ENCODE measurements around the gene DHX15.
A peak's percentile ranks its signal among the peaks of the same experiment; 100 is the strongest.

DHX15 gene

DNA sequence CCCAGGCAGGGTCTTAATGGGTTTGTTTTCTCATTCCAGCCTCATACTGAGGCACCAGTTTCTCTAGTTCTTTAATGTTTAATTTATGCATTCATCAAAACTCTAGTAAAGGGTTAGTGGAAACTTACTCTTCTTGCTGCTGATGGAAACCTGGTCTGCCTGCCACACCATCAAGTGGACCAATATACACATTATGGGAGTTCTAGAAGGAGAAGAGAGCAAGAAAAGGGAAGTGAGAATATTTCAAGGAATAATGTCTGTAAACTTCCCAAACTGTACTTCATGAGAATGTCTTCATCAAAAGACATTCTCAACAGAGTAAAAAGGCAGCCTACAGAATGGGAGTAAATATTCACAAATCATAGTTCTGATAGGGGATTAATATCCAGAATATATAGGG is 20.9 kb upstream of the DHX15 start:
- H3K9me3 ChIP-seq (ENCODE audit: control insufficient read depth, insufficient read depth, low read depth, low read length): no peaks in the 10 kb centered on the region

DNA sequence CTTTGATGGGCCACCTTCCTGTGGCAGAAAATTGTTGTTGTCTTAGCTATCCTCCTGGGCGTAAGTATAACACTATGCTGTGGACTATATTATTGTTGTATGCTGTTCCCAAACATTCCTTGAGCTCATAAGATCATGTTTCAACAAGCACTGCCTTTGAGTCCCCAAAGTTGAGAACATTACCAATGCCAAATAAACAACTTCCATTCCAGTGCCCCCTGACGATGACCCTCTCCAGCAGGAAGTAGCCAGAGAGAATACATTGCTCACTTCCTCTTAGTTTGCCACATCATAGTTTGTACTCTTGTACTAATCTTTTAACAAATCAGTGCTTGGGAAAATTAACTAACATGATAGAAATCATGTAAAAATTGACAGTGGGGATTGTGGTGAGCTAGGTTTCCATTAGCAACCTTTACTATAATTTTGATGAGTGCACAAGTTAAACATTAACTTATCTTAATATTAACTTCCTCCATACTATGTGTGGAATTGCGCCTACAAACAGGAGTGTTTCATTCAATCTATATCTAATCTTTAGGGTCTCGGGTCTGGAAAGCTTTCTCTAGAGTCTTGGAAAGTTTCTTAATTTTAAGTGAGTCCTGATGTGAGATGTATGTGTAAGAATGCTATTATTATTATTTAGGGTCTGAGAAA is 20.3 kb upstream of the DHX15 start:
- Histone ChIP-seq H3K4me1 (ENCODE audit: control insufficient read depth, insufficient read depth, low read length) (peaks cover 8% of the 10 kb centered on the region), H3K4me3 (ENCODE audit: low read depth, low read length) (no peak overlapping the region), H3K27ac (ENCODE audit: low read depth, low read length) (no peak overlapping the region), H3K36me3 (ENCODE audit: control insufficient read depth, insufficient read depth, low read length) (no peaks in the 10 kb centered on the region), H3K9ac (ENCODE audit: low read length) (no peak overlapping the region), H3K27me3 (ENCODE audit: control insufficient read depth, insufficient read depth, low read length) (no peaks in the 10 kb centered on the region), H3K9me3 (ENCODE audit: control insufficient read depth, insufficient read depth, low read depth, low read length) (no peaks in the 10 kb centered on the region)

More for the DNA sequence above, 20.9 kb upstream of the DHX15 start:
- H3K4me1 ChIP-seq (ENCODE audit: control insufficient read depth, insufficient read depth, low read length): peaks cover 8% of the 10 kb centered on the region
- H3K4me3 ChIP-seq (ENCODE audit: low read depth, low read length): no peak overlapping the region
- no peak overlapping the region for H3K27ac ChIP-seq (ENCODE audit: low read depth, low read length)
- H3K36me3 ChIP-seq (ENCODE audit: control insufficient read depth, insufficient read depth, low read length): no peaks in the 10 kb centered on the region
- H3K27me3 ChIP-seq (ENCODE audit: control insufficient read depth, insufficient read depth, low read length): no peaks in the 10 kb centered on the region
- no peak overlapping the region for H3K9ac ChIP-seq (ENCODE audit: low read length)

DNA sequence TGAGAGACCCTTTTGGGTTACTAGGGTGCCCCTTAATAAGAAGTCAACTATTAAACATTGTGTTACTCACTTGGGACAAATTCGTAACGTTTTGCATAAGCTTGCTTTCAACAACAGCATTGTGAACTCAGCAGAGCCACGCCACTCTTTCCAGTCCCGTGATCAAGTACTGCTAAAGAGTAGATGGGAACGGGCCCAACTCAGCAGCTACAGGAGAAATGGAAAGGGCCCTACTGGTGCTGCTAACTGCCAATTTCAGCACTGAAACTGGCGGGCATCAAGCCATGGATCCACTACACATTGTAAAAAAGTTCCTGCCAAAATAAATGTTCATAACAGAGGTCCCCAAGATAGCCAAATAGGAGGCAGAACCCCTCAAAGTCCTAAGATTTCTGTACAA is 19.0 kb upstream of the DHX15 start:
- no peak overlapping the region for H3K4me3 ChIP-seq (ENCODE audit: low read depth, low read length)
- H3K27ac ChIP-seq (ENCODE audit: low read depth, low read length): no peak overlapping the region
- no peak overlapping the region for H3K9ac ChIP-seq (ENCODE audit: low read length)
- no peaks in the 10 kb centered on the region for H3K9me3 ChIP-seq (ENCODE audit: control insufficient read depth, insufficient read depth, low read depth, low read length)
- H3K4me1 ChIP-seq (ENCODE audit: control insufficient read depth, insufficient read depth, low read length): peaks cover 8% of the 10 kb centered on the region
- no peaks in the 10 kb centered on the region for H3K27me3 ChIP-seq (ENCODE audit: control insufficient read depth, insufficient read depth, low read length)
- H3K36me3 ChIP-seq (ENCODE audit: control insufficient read depth, insufficient read depth, low read length): no peaks in the 10 kb centered on the region

DNA sequence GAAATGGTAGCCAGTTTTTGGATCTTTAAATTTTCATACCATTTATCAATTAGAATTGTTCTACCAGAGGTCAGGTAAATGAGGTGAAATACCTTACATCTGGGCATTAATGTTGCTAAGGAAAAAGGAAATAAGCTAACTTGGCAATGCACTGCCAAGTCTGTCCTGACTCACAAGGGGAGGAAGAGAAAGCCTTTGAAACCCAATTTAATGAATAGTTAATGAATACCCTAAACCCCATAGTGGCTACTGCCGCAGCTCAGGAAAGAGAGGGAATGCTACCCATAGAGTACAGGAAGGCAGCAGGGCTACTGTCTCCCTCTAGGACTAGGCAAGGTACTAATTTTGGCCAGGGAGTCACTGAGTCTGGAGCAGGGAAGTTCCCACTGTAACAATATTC is 16.8 kb upstream of the DHX15 start:
- no peaks in the 10 kb centered on the region for H3K36me3 ChIP-seq (ENCODE audit: control insufficient read depth, insufficient read depth, low read length)
- no peak overlapping the region for H3K9ac ChIP-seq (ENCODE audit: low read length)

DNA sequence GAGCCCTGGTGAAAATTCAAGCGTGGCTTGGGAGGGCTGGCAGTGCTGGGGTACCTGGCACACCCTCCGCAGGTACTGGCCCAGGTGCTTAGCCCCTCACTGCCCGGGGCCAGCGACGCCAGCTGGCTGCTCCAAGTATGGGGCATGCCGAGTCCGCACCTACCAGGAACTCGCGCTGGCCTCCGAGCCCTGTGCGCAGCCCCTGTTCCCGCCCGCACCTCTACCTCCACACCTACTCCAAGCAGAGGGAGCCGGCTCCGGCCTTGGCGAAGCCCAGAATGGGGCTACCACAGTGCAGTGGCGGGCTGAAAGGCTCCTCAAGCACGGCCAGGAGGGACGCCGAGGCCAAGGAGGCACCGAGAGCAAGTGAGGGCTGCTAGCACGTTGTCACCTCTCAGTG is 14.9 kb upstream of the DHX15 start:
- no peak overlapping the region for H3K27ac ChIP-seq (ENCODE audit: low read depth, low read length)
- no peaks in the 10 kb centered on the region for H3K27me3 ChIP-seq (ENCODE audit: control insufficient read depth, insufficient read depth, low read length)
- no peak overlapping the region for H3K9ac ChIP-seq (ENCODE audit: low read length)
- H3K9me3 ChIP-seq (ENCODE audit: control insufficient read depth, insufficient read depth, low read depth, low read length): no peaks in the 10 kb centered on the region
- H3K36me3 ChIP-seq (ENCODE audit: control insufficient read depth, insufficient read depth, low read length): no peaks in the 10 kb centered on the region
- peaks cover 8% of the 10 kb centered on the region; the same call in 1 of the 2 replicates for H3K4me1 ChIP-seq (ENCODE audit: control insufficient read depth, insufficient read depth, low read length)
- H3K4me3 ChIP-seq (ENCODE audit: low read depth, low read length): no peak overlapping the region

More for the DNA sequence above, 16.8 kb upstream of the DHX15 start:
- no peaks in the 10 kb centered on the region for H3K9me3 ChIP-seq (ENCODE audit: control insufficient read depth, insufficient read depth, low read depth, low read length)
- peaks cover 6% of the 10 kb centered on the region for H3K4me1 ChIP-seq (ENCODE audit: control insufficient read depth, insufficient read depth, low read length)
- H3K27ac ChIP-seq (ENCODE audit: low read depth, low read length): no peak overlapping the region
- H3K4me3 ChIP-seq (ENCODE audit: low read depth, low read length): no peak overlapping the region
- H3K27me3 ChIP-seq (ENCODE audit: control insufficient read depth, insufficient read depth, low read length): no peaks in the 10 kb centered on the region

DNA sequence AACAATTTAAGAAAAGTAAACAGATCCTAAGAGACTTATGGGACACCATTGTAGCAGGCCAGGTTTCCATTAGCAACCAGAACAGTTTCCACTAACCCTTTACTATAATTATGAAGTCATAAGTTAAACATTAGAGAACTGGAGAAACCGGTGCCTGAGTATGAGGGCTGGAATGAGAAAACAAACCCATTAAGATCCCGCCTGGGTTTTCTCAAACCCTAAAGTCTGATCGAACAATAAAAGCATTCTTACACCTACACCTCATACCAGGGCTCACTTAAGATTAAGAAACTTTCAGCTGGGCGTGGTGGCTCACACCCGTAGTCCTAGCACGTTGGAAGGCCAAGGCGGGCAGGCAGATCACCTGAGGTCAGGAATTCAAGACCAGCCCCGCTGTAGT is 13.7 kb upstream of the DHX15 start:
- H3K4me1 ChIP-seq (ENCODE audit: control insufficient read depth, insufficient read depth, low read length): peaks cover 8% of the 10 kb centered on the region; the same call in 1 of the 2 replicates
- H3K27ac ChIP-seq (ENCODE audit: low read depth, low read length): no peak overlapping the region
- no peaks in the 10 kb centered on the region for H3K9me3 ChIP-seq (ENCODE audit: control insufficient read depth, insufficient read depth, low read depth, low read length)
- no peaks in the 10 kb centered on the region for H3K27me3 ChIP-seq (ENCODE audit: control insufficient read depth, insufficient read depth, low read length)
- no peaks in the 10 kb centered on the region for H3K36me3 ChIP-seq (ENCODE audit: control insufficient read depth, insufficient read depth, low read length)
- no peak overlapping the region for H3K9ac ChIP-seq (ENCODE audit: low read length)
- H3K4me3 ChIP-seq (ENCODE audit: low read depth, low read length): no peak overlapping the region

DNA sequence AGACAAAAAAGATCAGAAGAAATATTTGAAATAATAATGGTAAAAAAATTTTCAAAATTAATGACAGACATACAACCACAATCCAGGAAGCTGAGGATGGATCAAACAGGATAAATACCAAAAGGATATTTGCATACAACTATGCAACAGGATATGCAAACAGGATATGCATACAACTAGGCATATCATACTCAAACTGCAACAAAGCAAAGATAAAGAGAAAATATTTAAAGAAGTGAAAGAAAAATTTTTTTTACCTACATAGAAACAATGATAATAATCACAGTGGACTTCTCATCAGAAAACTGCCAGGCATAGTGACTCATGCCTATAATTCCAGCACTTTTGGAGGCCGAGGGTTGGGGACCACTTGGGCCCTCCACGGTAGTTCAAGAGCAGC is 11.3 kb upstream of the DHX15 start:
- no peaks in the 10 kb centered on the region for H3K36me3 ChIP-seq (ENCODE audit: control insufficient read depth, insufficient read depth, low read length)
- H3K27me3 ChIP-seq (ENCODE audit: control insufficient read depth, insufficient read depth, low read length): no peaks in the 10 kb centered on the region
- H3K4me1 ChIP-seq (ENCODE audit: control insufficient read depth, insufficient read depth, low read length): peaks cover 8% of the 10 kb centered on the region; the same call in 1 of the 2 replicates
- peaks cover 3% of the 10 kb centered on the region for H3K9me3 ChIP-seq (ENCODE audit: control insufficient read depth, insufficient read depth, low read depth, low read length)
- no peak overlapping the region for H3K9ac ChIP-seq (ENCODE audit: low read length)
- H3K27ac ChIP-seq (ENCODE audit: low read depth, low read length): no peak overlapping the region
- H3K4me3 ChIP-seq (ENCODE audit: low read depth, low read length): no peak overlapping the region

DNA sequence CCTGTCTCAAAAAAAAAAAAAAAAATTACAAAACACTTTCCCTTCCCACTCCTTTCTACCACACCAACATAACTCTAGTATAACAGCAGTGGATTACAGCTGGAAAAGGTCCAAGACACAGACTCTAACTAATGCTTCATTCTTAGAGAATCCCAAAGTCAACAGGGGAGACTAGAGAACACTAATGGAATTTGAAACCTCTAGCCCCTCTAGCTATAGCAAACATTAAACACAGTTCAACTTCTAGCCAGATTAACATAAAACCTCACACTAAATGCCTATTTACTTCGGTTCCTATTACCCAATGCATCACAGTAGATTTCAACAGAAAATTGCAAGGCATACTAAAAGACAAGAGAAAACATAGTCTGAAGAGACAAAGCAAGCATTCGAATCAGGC is 10.5 kb upstream of the DHX15 start:
- no peak overlapping the region for H3K27ac ChIP-seq (ENCODE audit: low read depth, low read length)

DNA sequence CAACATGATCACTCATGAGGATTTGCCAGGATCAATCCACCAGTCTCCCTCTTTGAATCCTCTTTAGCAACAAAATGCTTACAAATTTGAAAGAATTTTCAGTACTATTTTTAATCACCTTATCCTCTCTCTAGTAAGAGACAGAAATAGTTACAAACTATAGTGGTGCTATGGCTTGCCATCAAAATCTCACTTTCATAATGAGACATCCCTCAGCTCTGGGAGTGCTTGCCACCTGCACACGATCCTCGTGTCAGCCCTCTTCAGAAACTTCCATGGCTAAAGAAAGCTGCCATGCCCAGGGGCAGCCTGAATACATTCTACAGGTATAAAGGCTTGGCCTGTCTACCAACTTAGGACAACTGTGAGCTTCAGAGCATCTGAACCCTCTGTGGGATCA is 5.1 kb upstream of the DHX15 start:
- H3K4me1 ChIP-seq (ENCODE audit: control insufficient read depth, insufficient read depth, low read length): 0 out of 2 replicates have a peak, but pooled peaks cover under 1% of the 10 kb centered on the region
- H3K9ac ChIP-seq (ENCODE audit: low read length): no peak overlapping the region
- peaks cover 20% of the 10 kb centered on the region for H3K9me3 ChIP-seq (ENCODE audit: control insufficient read depth, insufficient read depth, low read depth, low read length)
- H3K27ac ChIP-seq (ENCODE audit: low read depth, low read length): no peak overlapping the region
- H3K4me3 ChIP-seq (ENCODE audit: low read depth, low read length): no peak overlapping the region
- H3K27me3 ChIP-seq (ENCODE audit: control insufficient read depth, insufficient read depth, low read length): no peaks in the 10 kb centered on the region
- no peaks in the 10 kb centered on the region for H3K36me3 ChIP-seq (ENCODE audit: control insufficient read depth, insufficient read depth, low read length)

More for the DNA sequence above, 10.5 kb upstream of the DHX15 start:
- Histone ChIP-seq H3K9me3 (ENCODE audit: control insufficient read depth, insufficient read depth, low read depth, low read length) (peaks cover 11% of the 10 kb centered on the region), H3K27me3 (ENCODE audit: control insufficient read depth, insufficient read depth, low read length) (no peaks in the 10 kb centered on the region), H3K36me3 (ENCODE audit: control insufficient read depth, insufficient read depth, low read length) (no peaks in the 10 kb centered on the region), H3K9ac (ENCODE audit: low read length) (no peak overlapping the region), H3K4me3 (ENCODE audit: low read depth, low read length) (no peak overlapping the region), H3K4me1 (ENCODE audit: control insufficient read depth, insufficient read depth, low read length) (peaks cover 8% of the 10 kb centered on the region; the same call in 1 of the 2 replicates)

DNA sequence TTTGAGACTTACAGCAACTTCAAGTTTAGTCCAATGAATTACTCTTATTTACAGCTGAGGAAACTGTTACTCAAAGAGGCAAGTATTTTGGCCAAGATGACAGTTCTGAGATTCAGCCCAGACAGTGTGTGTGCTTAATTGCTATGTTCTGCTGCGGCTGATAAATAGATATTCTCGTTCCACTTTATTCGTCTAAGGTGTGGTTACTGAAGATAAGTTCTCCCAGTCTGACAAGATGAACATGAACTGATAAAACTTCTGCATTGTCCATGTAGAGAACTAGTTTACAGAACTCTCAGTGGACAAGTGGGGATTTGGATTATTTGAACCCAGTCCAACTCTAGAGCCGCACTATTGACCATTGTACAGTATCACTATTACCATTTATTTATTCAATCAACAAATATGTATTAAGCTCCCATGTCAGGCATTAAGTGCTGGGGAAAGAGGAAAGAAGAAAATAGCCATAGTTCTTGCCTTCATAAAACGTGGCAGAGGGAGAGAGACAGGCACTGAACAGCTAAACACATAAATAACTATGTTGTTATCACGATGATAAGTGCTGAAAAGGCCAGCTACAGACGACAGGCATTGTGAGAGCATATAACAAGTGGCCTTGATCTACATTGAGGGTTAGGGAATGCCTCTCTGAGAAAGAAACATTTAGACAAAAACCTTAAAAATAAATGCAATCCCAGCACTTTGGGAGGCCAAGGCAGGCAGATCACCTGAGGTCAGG is 4.0 kb upstream of the DHX15 start:
- Histone ChIP-seq H3K36me3 (ENCODE audit: control insufficient read depth, insufficient read depth, low read length) (no peaks in the 10 kb centered on the region), H3K27ac (ENCODE audit: low read depth, low read length) (no peak overlapping the region), H3K27me3 (ENCODE audit: control insufficient read depth, insufficient read depth, low read length) (no peaks in the 10 kb centered on the region), H3K4me1 (ENCODE audit: control insufficient read depth, insufficient read depth, low read length) (no peaks in the 10 kb centered on the region), H3K4me3 (ENCODE audit: low read depth, low read length) (no peak overlapping the region), H3K9ac (ENCODE audit: low read length) (no peak overlapping the region), H3K9me3 (ENCODE audit: control insufficient read depth, insufficient read depth, low read depth, low read length) (peaks cover 20% of the 10 kb centered on the region)

DNA sequence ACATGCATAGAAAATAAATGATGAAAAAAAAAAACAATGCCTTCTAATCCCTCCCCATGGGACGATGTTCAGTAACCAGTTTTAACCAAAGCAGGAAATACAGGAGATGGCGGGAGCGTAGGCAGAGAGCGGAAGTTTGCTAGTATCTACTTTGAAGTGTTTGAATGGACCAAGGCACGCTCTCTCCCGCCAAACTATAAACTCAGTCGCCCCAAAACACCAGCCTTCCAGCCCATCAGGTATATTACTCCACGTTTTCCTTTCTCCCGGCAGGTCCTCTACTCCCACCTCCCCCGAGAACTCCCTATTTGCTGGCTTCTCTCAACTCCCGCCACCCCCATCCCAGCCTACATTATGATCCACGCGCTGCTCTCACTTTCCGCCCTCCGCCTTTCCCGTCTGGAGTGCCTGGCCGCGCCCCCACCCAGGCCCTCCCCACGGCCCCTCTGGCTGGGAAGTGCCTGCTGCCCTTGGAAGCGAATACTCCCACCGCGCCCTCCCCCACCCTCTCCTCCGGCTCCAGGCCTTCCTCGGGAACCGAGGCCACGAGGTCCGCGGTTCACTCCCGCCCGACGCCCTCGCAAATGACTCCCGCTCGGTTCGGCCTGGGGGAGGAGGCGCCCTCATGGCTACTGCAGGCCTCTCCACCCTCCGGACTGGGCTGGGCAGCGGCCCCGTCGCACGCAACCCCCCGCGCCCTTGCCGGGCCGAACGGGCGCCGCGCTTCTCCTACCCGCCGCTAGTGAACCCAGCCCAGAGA is 723 bp downstream of the DHX15 start:
- Histone ChIP-seq H3K27me3 (ENCODE audit: control insufficient read depth, insufficient read depth, low read length) (no peaks in the 10 kb centered on the region), H3K36me3 (ENCODE audit: control insufficient read depth, insufficient read depth, low read length) (peaks cover 33% of the 10 kb centered on the region), H3K9me3 (ENCODE audit: control insufficient read depth, insufficient read depth, low read depth, low read length) (no peaks in the 10 kb centered on the region), H3K4me3 (ENCODE audit: low read depth, low read length) (peak overlapping the region; percentile 99), H3K4me1 (ENCODE audit: control insufficient read depth, insufficient read depth, low read length) (peaks cover 14% of the 10 kb centered on the region), H3K9ac (ENCODE audit: low read length) (peak overlapping the region; percentile 100), H3K27ac (ENCODE audit: low read depth, low read length) (peak overlapping the region; percentile 100)
